ENCODE results near the gene KRTAP9-4. TPM values are rescaled to one million over a fixed set of nuclear protein-coding genes. Genes with fewer than 3 reads are reported as not detected.
"Not testable (repeated sequence)": the region's sequence is repeated elsewhere in the genome, so short reads cannot be mapped to it uniquely, and the experiment has no call there.

KRTAP9-4 gene
- total RNA-seq, 1 donor from 2014 or later = not detected

GRCh38 chr17:41251261-41251660 is 1.8 kb downstream of the KRTAP9-4 start:
- H3K4me1 Mint-ChIP-seq (ENCODE audit: low read depth, unreplicated experiment) = peaks cover 6% of the 10 kb centered on the region
- DNase-seq = no peak
- H3K36me3 Mint-ChIP-seq (ENCODE audit: unreplicated experiment) = no peaks in the 10 kb centered on the region
- H3K27me3 Mint-ChIP-seq (ENCODE audit: unreplicated experiment) = peaks cover 10% of the 10 kb centered on the region
- peaks cover 13% of the 10 kb centered on the region for H3K9me3 Mint-ChIP-seq (ENCODE audit: unreplicated experiment)
- no peak overlapping the region for H3K4me3 Mint-ChIP-seq (ENCODE audit: unreplicated experiment)
- H3K27ac Mint-ChIP-seq (ENCODE audit: unreplicated experiment) = no peak overlapping the region
- TF ChIP-seq CTCF (IDR thresholded peaks at IDR 0.05; ENCODE audit: partially characterized antibody, unreplicated experiment) = no peak

GRCh38 chr17:41254861-41255260 is 5.4 kb downstream of the KRTAP9-4 start:
- H3K27ac Mint-ChIP-seq (ENCODE audit: unreplicated experiment) = no peak overlapping the region
- H3K27me3 Mint-ChIP-seq (ENCODE audit: unreplicated experiment) = peaks cover 8% of the 10 kb centered on the region
- no peaks in the 10 kb centered on the region for H3K36me3 Mint-ChIP-seq (ENCODE audit: unreplicated experiment)
- no peak overlapping the region for H3K4me3 Mint-ChIP-seq (ENCODE audit: unreplicated experiment)
- DNase-seq = no peak
- H3K9me3 Mint-ChIP-seq (ENCODE audit: unreplicated experiment) = peaks cover 11% of the 10 kb centered on the region
- H3K4me1 Mint-ChIP-seq (ENCODE audit: low read depth, unreplicated experiment) = peaks cover 6% of the 10 kb centered on the region
- no peak for TF ChIP-seq CTCF (IDR thresholded peaks at IDR 0.05; ENCODE audit: partially characterized antibody, unreplicated experiment)

GRCh38 chr17:41255381-41256290 is 6.1 kb downstream of the KRTAP9-4 start, which contains the start of gene KRTAP9-9:
Gene KRTAP9-9, plus strand, starts transcription at chr17:41255384.
- Mint-ChIP-seq H3K27ac (ENCODE audit: unreplicated experiment) (peak within 1 kb of the TSS; percentile 73), H3K4me3 (ENCODE audit: unreplicated experiment) (peak within 1 kb of the TSS; percentile 6)
- H3K36me3 Mint-ChIP-seq (ENCODE audit: unreplicated experiment); H3K4me1 Mint-ChIP-seq (ENCODE audit: low read depth, unreplicated experiment); H3K27me3 Mint-ChIP-seq (ENCODE audit: unreplicated experiment); H3K9me3 Mint-ChIP-seq (ENCODE audit: unreplicated experiment): not testable (repeated sequence)
- peak; percentile 33 for DNase-seq

GRCh38 chr17:41256291-41256685 is 6.8 kb downstream of the KRTAP9-4 start:
- no peak overlapping the region for H3K27ac Mint-ChIP-seq (ENCODE audit: unreplicated experiment)
- no peak for DNase-seq

GRCh38 chr17:41258406-41258805 is 8.9 kb downstream of the KRTAP9-4 start:
- Mint-ChIP-seq H3K9me3 (ENCODE audit: unreplicated experiment) (peaks cover 8% of the 10 kb centered on the region), H3K27ac (ENCODE audit: unreplicated experiment) (no peak overlapping the region), H3K4me3 (ENCODE audit: unreplicated experiment) (no peak overlapping the region), H3K4me1 (ENCODE audit: low read depth, unreplicated experiment) (peaks cover 6% of the 10 kb centered on the region), H3K27me3 (ENCODE audit: unreplicated experiment) (peaks cover 5% of the 10 kb centered on the region), H3K36me3 (ENCODE audit: unreplicated experiment) (no peaks in the 10 kb centered on the region)
- no peak for DNase-seq
- TF ChIP-seq CTCF (IDR thresholded peaks at IDR 0.05; ENCODE audit: partially characterized antibody, unreplicated experiment) = no peak

More at GRCh38 chr17:41256291-41256685, 6.8 kb downstream of the KRTAP9-4 start:
- H3K36me3 Mint-ChIP-seq (ENCODE audit: unreplicated experiment) = no peaks in the 10 kb centered on the region
- H3K9me3 Mint-ChIP-seq (ENCODE audit: unreplicated experiment) = peaks cover 8% of the 10 kb centered on the region
- TF ChIP-seq CTCF (IDR thresholded peaks at IDR 0.05; ENCODE audit: partially characterized antibody, unreplicated experiment) = no peak
- peaks cover 6% of the 10 kb centered on the region for H3K4me1 Mint-ChIP-seq (ENCODE audit: low read depth, unreplicated experiment)
- H3K27me3 Mint-ChIP-seq (ENCODE audit: unreplicated experiment) = peaks cover 7% of the 10 kb centered on the region
- H3K4me3 Mint-ChIP-seq (ENCODE audit: unreplicated experiment) = no peak overlapping the region

Data from glutamatergic neuron (in vitro differentiated cells).